Left ventricle myocardium inferior (tissue), 1 donor: ENCODE results near the gene CCDC127. TPM values are rescaled to one million over a fixed set of nuclear protein-coding genes. Genes with fewer than 3 reads are reported as not detected.

ENCODE experiments used
- DNase-seq: peaks from one replicate; pipeline ENCODE4 v3.0.0-alpha.2; 2020
- H3K27ac ChIP-seq: fragments of 200-600 bp; replicated peaks from 2 replicates; pipeline ENCODE4 v1.8.0; 2021
- H3K27me3 ChIP-seq: fragments of 200-600 bp; 2 replicates; pipeline ENCODE4 v1.8.0; 2021; ENCODE audit warnings: low read depth
- H3K36me3 ChIP-seq: fragments of 200-600 bp; 2 replicates; pipeline ENCODE4 v1.8.0; 2021
- H3K4me1 ChIP-seq: fragments of 200-600 bp; 2 replicates; pipeline ENCODE4 v1.8.0; 2021
- H3K4me3 ChIP-seq: fragments of 200-600 bp; 2 replicates; pipeline ENCODE4 v1.8.0; 2021; ENCODE audit warnings: mild to moderate bottlenecking, moderate library complexity
- H3K9me3 ChIP-seq: fragments of 200-600 bp; replicated peaks from 2 replicates; pipeline ENCODE4 v1.8.0; 2021
- intact Hi-C: fragments of 100-400 bp; cut with micrococcal nuclease; formaldehyde crosslinking; loops from one replicate; pipeline ENCODE4 v1.11.0; 2022
- total RNA-seq: library from RNA; stranded (reverse); fragmentation: NEBNext Ultra II Directional; extraction: Animal tissue kit (Norgen Biotek cat#: 25700); gene quantifications from one replicate; pipeline ENCODE4 v1.2.1, GENCODE V29; 2021
- TF ChIP-seq, protein P1 (sequence below): fragments of 200-600 bp; IDR thresholded peaks from 2 replicates; pipeline ENCODE4 v1.8.0; 2021; ENCODE audit warnings: antibody characterized with exemption, mild to moderate bottlenecking, borderline replicate concordance
- donor health status: DM: no; HTN: yes; CAD: no; lungs with severe emphysema.

CCDC127 gene
- total RNA-seq, 1 donor from 2014 or later: 7.9 TPM

DNA sequence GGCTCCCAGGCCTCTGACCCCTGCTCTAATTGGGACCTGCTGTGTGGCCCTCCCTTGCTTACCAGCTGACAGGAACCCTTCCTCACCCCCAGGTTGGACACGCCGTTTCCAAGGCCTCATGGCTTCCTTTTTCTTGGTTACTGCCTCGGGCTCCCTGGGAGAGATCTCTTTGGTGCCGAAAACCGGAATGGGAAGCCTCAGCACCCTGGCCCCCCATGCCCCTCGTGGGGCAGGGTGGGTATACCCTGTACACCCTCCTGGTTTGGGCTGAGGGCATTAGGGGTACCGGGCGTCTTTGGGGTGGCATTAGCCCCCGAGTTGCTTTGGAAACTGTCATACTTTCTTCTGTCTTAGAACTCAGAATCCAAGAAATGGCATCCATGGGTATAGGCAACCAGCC lies 36.8 kb downstream of the CCDC127 start:
- Histone ChIP-seq H3K9me3 (no peaks in the 10 kb centered on the region), H3K27me3 (peaks cover 14% of the 10 kb centered on the region), H3K27ac (no peak overlapping the region), H3K4me3 (no peak overlapping the region), H3K4me1 (peaks cover 20% of the 10 kb centered on the region), H3K36me3 (no peaks in the 10 kb centered on the region)
- no peak for DNase-seq
- TF ChIP-seq, protein P1, sequence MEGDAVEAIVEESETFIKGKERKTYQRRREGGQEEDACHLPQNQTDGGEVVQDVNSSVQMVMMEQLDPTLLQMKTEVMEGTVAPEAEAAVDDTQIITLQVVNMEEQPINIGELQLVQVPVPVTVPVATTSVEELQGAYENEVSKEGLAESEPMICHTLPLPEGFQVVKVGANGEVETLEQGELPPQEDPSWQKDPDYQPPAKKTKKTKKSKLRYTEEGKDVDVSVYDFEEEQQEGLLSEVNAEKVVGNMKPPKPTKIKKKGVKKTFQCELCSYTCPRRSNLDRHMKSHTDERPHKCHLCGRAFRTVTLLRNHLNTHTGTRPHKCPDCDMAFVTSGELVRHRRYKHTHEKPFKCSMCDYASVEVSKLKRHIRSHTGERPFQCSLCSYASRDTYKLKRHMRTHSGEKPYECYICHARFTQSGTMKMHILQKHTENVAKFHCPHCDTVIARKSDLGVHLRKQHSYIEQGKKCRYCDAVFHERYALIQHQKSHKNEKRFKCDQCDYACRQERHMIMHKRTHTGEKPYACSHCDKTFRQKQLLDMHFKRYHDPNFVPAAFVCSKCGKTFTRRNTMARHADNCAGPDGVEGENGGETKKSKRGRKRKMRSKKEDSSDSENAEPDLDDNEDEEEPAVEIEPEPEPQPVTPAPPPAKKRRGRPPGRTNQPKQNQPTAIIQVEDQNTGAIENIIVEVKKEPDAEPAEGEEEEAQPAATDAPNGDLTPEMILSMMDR: no peak
- intact Hi-C loops: no loop called here

DNA sequence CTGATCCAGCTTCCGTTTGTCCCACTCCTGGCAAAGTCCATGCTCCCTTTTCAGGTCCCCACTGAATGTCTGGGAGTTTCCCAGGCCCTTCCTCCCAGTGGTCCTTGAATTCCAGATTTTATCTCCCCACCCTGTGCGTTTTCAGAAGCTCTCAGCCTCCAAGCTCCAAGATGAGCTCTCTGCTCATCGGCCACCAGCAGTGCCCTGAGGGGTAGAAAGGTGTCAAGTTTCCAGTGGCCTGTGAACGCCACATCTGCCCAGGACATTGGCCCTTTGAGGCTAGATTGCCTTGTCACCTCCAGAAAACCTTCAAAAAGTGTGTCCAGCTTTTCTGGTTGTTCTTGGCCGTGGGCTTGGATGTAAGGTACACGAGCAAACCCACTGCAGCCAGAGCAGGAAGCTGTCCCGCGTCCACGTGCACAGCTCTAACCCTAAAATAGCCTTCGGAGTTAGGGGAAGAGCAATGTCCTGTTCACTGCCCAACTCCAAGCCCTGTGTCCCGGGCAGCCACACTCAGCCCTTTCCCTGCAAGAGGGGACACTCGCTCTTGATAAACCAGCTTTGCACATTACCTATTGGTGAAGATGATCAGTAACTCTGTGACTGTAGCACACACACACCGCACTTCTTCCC lies 37.6 kb downstream of the CCDC127 start:
- H3K4me3 ChIP-seq: no peak overlapping the region
- no peaks in the 10 kb centered on the region for H3K9me3 ChIP-seq
- no peak for DNase-seq
- H3K27ac ChIP-seq: no peak overlapping the region
- H3K4me1 ChIP-seq: peaks cover 20% of the 10 kb centered on the region
- no peaks in the 10 kb centered on the region for H3K36me3 ChIP-seq
- TF ChIP-seq, protein P1: no peak
- intact Hi-C loops: no loop called here
- peaks cover 14% of the 10 kb centered on the region for H3K27me3 ChIP-seq

DNA sequence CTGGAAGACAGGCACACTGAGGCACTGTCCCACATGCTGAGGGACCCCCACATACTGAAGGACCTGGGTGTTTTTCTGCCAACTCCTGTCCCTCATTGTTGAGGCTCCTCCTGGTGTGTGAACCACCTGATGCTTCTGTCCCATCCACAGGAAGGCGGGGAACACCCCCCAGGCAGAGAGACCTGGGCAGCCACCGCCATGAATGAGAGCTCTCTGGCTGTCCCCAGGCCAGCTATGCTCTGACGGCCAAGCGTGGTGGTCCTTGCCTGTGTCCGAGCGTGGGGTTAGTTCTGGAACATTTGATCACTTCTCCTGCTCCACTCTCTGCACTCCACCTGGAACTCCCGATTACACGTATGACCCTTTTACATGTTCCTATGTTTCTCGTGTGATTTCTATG lies 38.6 kb downstream of the CCDC127 start:
- Histone ChIP-seq H3K27ac (no peak overlapping the region), H3K36me3 (no peaks in the 10 kb centered on the region), H3K9me3 (no peaks in the 10 kb centered on the region), H3K27me3 (peaks cover 14% of the 10 kb centered on the region), H3K4me1 (peaks cover 20% of the 10 kb centered on the region), H3K4me3 (no peak overlapping the region)
- no peak for DNase-seq
- intact Hi-C loops: no loop called here
- TF ChIP-seq, protein P1: no peak

DNA sequence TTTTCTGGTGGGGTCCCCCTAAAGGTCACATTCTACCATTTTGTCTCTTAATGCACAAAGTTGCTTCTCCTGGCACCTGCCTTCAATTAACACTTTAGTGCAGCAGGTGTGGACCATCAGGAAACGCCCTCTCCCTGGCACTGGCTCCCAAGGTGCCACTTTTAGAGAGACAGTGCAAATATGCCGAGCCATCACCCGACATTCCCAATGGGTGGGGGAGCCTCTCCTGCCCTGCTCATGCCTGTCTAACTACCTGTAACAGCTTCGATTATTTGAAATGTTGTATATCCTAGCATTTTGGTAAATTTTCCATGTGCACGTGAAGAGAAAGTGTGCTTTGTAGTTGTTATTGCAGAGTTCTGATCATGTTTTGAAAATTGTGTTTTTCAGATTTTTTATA lies 39.8 kb downstream of the CCDC127 start:
- Histone ChIP-seq H3K27ac (no peak overlapping the region), H3K4me3 (no peak overlapping the region), H3K9me3 (no peaks in the 10 kb centered on the region), H3K36me3 (no peaks in the 10 kb centered on the region), H3K27me3 (peaks cover 19% of the 10 kb centered on the region), H3K4me1 (peaks cover 15% of the 10 kb centered on the region)
- no peak for DNase-seq
- intact Hi-C loops: no loop called here
- TF ChIP-seq, protein P1: no peak

- Histone ChIP-seq H3K36me3 (no peaks in the 10 kb centered on the region), H3K27ac (no peak overlapping the region), H3K4me3 (no peak overlapping the region), H3K27me3 (peaks cover 13% of the 10 kb centered on the region), H3K9me3 (no peaks in the 10 kb centered on the region), H3K4me1 (peaks cover 11% of the 10 kb centered on the region)
- no peak for DNase-seq
- intact Hi-C loops: no loop called here
- TF ChIP-seq, protein P1: no peak
Measured at GRCh38 chr5:176296-176823, 41.6 kb downstream of the CCDC127 start.
